SU-DHL-6 (cell line): ENCODE measurements around the gene DHRS7B.

Experiments used
- H2AFZ ChIP-seq: fragments of 200-600 bp; sonication (generic); 2 replicates; pipeline ENCODE4 v1.6.1; 2014; ENCODE audit warnings: low read depth, mild to moderate bottlenecking, moderate library complexity, mixed read lengths, antibody characterized with exemption, low read length; ENCODE audit not compliant: severe bottlenecking
- H3F3A ChIP-seq: fragments of 200-600 bp; shearing (Covaris generic); 2 replicates; pipeline ENCODE4 v1.6.0; 2016; ENCODE audit warnings: antibody characterized with exemption, mild to moderate bottlenecking; ENCODE audit not compliant: insufficient read depth
- H3K27ac ChIP-seq: fragments of 200-600 bp; sonication (generic); 2 replicates; pipeline ENCODE4 v1.5.1; 2016; ENCODE audit warnings: low read depth, mild to moderate bottlenecking, low read length, moderate library complexity, mixed read lengths
- H3K27me3 ChIP-seq: fragments of 200-600 bp; sonication (generic), shearing (Covaris generic); 2 replicates; pipeline ENCODE4 v1.6.0; 2014; ENCODE audit warnings: mild to moderate bottlenecking, low read length
- H3K36me3 ChIP-seq: fragments of 200-600 bp; sonication (generic); 2 replicates; pipeline ENCODE4 v1.6.1; 2014; ENCODE audit warnings: mild to moderate bottlenecking, low read length, mixed read lengths
- H3K4me2 ChIP-seq: fragments of 300-600, 200-600 bp; shearing (Covaris generic), sonication (generic); 2 replicates; pipeline ENCODE4 v1.6.0; 2014; ENCODE audit warnings: low read length, low read depth, mild to moderate bottlenecking; ENCODE audit not compliant: poor library complexity, severe bottlenecking
- H3K4me3 ChIP-seq: fragments of 200-600 bp; sonication (generic); 2 replicates; pipeline ENCODE4 v1.5.1; 2014; ENCODE audit warnings: antibody characterized with exemption, low read length, mild to moderate bottlenecking, mixed read lengths; ENCODE audit not compliant: insufficient read depth, poor library complexity, severe bottlenecking
- H3K79me2 ChIP-seq: fragments of 200-600 bp; sonication (generic); 2 replicates; pipeline ENCODE4 v1.6.1; 2014; ENCODE audit warnings: mild to moderate bottlenecking, low read length, moderate library complexity; ENCODE audit not compliant: insufficient read depth
- H3K9ac ChIP-seq: fragments of 200-600 bp; sonication (generic); 2 replicates; pipeline ENCODE4 v1.7.0; 2014; ENCODE audit warnings: mild to moderate bottlenecking, low read length
- H3K9me2 ChIP-seq: fragments of 200-600 bp; sonication (generic); replicated peaks from 2 replicates; pipeline ENCODE4 v1.6.1; 2014; ENCODE audit warnings: low read length; ENCODE audit not compliant: insufficient read depth
- H3K9me3 ChIP-seq: fragments of 200-600 bp; sonication (generic); 2 replicates; pipeline ENCODE4 v1.6.1; 2014; ENCODE audit warnings: low read length, mixed read lengths; ENCODE audit not compliant: insufficient read depth
- H4K20me1 ChIP-seq: fragments of 200-600 bp; sonication (generic); 2 replicates; pipeline ENCODE4 v1.6.1; 2014; ENCODE audit warnings: low read depth, mild to moderate bottlenecking, antibody characterized with exemption, low read length, moderate library complexity, mixed read lengths
- EZH2phosphoT487 ChIP-seq: fragments of 200-600 bp; sonication (generic), shearing (Covaris generic); conservative IDR thresholded peaks from 2 replicates; pipeline ENCODE4 v1.6.1; 2018; ENCODE audit warnings: mild to moderate bottlenecking, antibody characterized with exemption, low read length, moderate library complexity, mixed read lengths
- TF ChIP-seq, protein P1 (sequence below): fragments of 200-600 bp; sonication (generic); IDR thresholded peaks from one replicate; pipeline ENCODE4 v1.5.1; 2017; ENCODE audit warnings: antibody characterized with exemption, mild to moderate bottlenecking, low read length, moderate library complexity; ENCODE audit not compliant: insufficient read depth, poor library complexity, severe bottlenecking

Gene DHRS7B

DNA sequence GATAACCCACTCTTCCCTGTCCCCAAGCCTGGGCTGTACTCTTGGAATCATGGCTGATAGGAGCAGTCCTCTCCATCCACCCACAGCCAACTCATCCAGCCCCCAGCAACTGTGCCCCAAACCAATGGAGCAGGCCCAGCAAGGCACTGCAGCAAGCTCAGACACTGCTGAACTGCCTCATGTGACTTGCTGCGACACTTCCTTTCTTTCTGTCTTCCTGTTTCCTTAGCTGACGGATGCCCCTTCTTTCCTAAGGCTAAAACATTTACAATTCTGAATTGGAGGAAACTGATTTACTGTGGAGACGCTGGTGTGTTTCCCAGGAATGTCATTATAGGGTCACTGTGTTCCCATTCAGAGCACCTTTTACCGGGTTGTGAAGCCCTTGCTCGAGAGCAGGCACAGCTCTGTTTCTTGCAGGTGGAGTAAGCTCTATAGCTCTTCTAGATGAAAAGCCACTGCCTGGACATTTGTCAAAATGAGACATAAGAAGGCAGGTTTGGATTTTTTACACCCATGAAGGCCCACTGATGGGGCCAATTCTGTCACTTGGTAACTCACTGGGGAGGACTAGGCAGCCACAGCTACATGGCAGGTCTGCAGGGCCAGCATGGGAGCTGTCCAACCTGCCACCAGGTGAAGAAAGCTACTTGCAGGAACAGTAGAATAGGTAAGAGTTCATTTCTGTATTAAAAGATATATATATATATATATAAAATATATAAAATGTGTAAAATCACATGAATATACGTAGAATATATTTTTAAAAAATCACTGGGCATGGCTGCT, 59.8 kb downstream of the DHRS7B start:
- Histone ChIP-seq H3K27ac (no peak overlapping the region), H3K79me2 (no peaks in the 10 kb centered on the region), H3K9me2 (no peaks in the 10 kb centered on the region), H4K20me1 (no peaks in the 10 kb centered on the region), H3K4me3 (no peak overlapping the region), H3K9me3 (no peaks in the 10 kb centered on the region), H3K27me3 (no peaks in the 10 kb centered on the region), H2AFZ (no peak overlapping the region), H3K36me3 (no peaks in the 10 kb centered on the region), H3F3A (no peaks in the 10 kb centered on the region), H3K9ac (no peak overlapping the region), H3K4me2 (no peak overlapping the region)
- no peak for TF ChIP-seq EZH2phosphoT487
- TF ChIP-seq, protein P1, sequence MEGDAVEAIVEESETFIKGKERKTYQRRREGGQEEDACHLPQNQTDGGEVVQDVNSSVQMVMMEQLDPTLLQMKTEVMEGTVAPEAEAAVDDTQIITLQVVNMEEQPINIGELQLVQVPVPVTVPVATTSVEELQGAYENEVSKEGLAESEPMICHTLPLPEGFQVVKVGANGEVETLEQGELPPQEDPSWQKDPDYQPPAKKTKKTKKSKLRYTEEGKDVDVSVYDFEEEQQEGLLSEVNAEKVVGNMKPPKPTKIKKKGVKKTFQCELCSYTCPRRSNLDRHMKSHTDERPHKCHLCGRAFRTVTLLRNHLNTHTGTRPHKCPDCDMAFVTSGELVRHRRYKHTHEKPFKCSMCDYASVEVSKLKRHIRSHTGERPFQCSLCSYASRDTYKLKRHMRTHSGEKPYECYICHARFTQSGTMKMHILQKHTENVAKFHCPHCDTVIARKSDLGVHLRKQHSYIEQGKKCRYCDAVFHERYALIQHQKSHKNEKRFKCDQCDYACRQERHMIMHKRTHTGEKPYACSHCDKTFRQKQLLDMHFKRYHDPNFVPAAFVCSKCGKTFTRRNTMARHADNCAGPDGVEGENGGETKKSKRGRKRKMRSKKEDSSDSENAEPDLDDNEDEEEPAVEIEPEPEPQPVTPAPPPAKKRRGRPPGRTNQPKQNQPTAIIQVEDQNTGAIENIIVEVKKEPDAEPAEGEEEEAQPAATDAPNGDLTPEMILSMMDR: no peak

GRCh38 chr17:21189361-21189760, 62.6 kb downstream of the DHRS7B start:
- H3F3A ChIP-seq: no peaks in the 10 kb centered on the region

GRCh38 chr17:21190078-21190477, 63.3 kb downstream of the DHRS7B start:
- Histone ChIP-seq H3K27ac (no peak overlapping the region), H3K9me3 (no peaks in the 10 kb centered on the region), H3K9me2 (no peaks in the 10 kb centered on the region), H3K4me2 (no peak overlapping the region), H3K9ac (no peak overlapping the region), H3K79me2 (no peaks in the 10 kb centered on the region), H2AFZ (no peak overlapping the region), H4K20me1 (no peaks in the 10 kb centered on the region), H3K4me3 (no peak overlapping the region), H3K36me3 (no peaks in the 10 kb centered on the region), H3K27me3 (no peaks in the 10 kb centered on the region), H3F3A (no peaks in the 10 kb centered on the region; the same call in 1 of the 2 replicates)
- TF ChIP-seq EZH2phosphoT487: no peak
- TF ChIP-seq, protein P1: no peak

More at GRCh38 chr17:21189361-21189760, 62.6 kb downstream of the DHRS7B start:
- H4K20me1 ChIP-seq: no peaks in the 10 kb centered on the region
- H3K36me3 ChIP-seq: no peaks in the 10 kb centered on the region
- H3K4me3 ChIP-seq: no peak overlapping the region
- H3K79me2 ChIP-seq: no peaks in the 10 kb centered on the region
- TF ChIP-seq, protein P1: no peak
- TF ChIP-seq EZH2phosphoT487: no peak
- no peak overlapping the region for H3K27ac ChIP-seq
- H3K9me3 ChIP-seq: no peaks in the 10 kb centered on the region
- H3K9ac ChIP-seq: no peak overlapping the region
- no peak overlapping the region for H2AFZ ChIP-seq
- H3K27me3 ChIP-seq: no peaks in the 10 kb centered on the region
- H3K9me2 ChIP-seq: no peaks in the 10 kb centered on the region
- no peak overlapping the region for H3K4me2 ChIP-seq
